CD4-positive, alpha-beta T cell treated with Interleukin-17A for 1 hour (primary cell): ENCODE results near the gene ERICH4.
"Not testable (repeated sequence)": the region's sequence is repeated elsewhere in the genome, so short reads cannot be mapped to it uniquely, and the experiment has no call there.

Experiments
- DNase-seq: peaks from one replicate; pipeline ENCODE4 v3.0.0-alpha.2; 2020

Gene ERICH4

DNA sequence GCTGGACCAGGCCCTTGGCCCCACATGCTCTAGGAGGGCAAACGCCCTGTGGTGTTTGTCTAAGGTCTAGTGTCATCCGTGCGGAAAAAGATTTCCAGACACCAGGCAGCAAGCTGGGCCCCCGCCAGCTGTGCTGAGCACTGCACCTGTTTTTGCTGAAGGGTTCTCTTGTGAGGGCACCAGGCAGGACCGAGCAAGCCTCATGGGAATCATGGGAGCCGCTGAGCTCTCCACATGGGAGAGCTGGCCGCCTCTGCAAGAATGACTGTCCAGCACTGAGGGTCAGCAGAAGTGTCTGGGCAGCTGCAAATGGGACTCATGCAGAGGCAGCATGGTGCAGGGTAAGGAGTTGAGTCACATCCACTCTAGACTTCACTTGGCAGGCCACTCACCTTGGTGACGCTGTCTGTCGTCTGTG, 27.8 kb upstream of the ERICH4 start:
- DNase-seq, result no peak

DNA sequence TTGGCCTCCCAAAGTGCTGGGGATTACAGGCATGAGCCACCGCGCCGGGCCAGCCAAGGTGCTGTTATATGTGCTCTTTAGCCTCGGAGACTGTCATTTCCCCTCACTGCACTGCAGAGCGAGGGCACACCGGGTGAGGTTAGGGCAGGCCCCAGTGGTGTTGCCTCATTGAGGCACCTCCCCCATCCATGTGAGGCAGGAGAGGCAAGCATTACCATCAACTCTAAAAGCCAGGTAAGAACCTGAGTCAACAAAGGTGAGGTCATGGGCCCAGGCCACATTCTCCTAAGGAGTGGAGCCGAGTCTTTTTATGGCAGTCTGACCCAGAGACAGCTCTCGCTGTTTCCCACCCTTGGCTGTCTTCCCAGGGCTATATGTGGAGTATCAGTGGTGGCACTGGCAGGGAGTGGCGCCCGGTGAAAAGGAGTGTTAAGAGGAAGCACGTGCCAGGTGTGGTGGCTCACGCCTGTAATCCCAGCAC, 26.7 kb upstream of the ERICH4 start:
- DNase-seq, result no peak

DNA sequence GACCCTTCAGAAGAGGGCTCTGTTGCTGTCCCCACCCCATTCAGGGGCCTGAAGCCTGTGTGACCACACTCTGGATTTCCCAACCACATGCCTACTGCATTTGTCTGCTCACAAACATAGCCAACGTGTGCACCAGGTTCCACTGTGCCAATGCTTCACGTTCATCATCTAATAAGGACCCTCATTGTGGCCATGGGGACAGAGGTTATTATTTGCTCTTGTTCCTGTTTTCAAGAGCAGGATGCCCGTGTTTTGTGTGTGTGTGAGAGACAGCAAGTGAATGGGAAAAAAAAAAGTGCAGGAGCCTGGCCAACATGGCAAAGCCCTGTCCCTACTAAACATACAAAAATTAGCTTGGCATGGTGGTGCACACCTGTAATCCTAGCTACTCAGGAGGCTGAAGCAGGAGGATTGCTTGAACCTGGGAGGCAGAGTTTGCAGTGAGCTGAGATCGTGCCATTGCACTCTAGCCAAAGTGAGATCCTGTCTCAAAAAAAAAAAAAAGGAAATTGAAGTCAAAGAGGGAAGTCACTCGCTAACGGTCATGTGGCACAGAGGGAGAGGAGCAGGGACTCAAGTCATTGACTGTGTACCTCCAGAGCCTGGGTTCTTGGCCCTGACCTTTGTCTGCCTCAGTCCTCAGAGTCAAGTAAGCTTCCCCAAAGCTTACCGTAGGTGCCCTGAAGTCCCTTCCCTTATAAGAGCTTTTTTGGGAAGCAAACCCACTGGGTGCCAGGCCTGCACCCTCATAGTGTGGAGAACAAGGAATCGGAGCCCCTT, 22.7 kb upstream of the ERICH4 start:
- no peak for DNase-seq

DNA sequence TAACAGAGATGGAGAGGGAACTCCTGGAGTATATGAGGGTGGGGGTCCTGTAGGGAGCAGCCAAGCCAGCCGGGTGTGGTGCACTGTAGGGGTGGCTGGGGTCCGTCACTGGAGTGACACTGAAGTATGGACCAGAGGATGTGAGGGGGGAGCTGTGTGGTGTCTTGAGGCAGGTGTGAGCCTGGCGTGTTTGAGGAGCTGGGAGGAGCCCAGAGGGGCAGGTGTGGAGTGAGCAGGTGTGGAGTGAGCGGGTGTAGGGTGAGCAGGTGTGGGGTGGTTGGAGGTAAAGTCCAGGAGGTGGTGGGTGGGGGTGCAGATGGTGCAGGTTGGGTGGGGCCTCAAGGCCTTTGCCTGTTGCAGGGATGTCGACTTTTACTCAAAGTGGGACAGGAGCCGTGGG, 21.6 kb upstream of the ERICH4 start:
- no peak for DNase-seq

DNA sequence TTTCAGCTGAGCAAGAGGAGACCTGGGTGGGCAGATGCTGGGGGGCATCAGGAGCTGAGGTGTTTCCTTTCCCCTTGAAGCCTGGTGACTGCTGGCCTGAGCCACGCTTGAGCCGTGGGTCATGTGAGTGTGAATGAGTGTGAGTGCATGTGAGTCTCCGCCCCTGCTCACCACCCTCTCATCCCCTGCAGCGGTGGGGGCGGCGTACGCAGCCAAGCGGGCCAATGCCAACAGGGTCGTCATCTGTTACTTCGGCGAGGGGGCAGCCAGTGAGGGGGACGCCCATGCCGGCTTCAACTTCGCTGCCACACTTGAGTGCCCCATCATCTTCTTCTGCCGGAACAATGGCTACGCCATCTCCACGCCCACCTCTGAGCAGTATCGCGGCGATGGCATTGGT, 21.0 kb upstream of the ERICH4 start:
- no peak for DNase-seq

DNA sequence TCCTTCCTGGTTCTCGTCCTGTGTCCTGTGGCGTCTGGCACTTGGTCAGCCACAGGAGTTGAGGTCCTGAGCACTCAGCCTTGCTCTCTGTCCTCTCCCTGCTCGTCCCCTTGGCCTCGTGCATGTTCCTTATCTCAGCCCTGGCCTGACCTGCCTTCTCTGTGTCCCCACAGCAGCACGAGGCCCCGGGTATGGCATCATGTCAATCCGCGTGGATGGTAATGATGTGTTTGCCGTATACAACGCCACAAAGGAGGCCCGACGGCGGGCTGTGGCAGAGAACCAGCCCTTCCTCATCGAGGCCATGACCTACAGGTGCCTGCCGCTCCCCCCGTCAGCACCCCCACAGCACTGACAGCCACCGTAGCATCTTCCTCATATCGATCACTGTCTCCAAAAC, 20.5 kb upstream of the ERICH4 start:
- DNase-seq, result no peak

DNA sequence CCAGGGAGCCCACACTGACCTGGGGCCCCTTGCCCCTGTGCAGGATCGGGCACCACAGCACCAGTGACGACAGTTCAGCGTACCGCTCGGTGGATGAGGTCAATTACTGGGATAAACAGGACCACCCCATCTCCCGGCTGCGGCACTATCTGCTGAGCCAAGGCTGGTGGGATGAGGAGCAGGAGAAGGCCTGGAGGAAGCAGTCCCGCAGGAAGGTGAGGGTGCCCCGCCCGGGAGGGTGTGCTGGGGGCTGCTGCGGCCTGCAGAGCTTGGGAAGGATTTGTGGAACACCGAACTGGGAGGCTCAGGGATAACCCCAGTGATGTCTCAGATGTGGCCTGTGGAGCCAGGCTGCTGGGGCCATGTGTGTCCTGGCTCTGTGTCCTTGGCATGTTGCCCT, 20.0 kb upstream of the ERICH4 start:
- DNase-seq, result no peak

DNA sequence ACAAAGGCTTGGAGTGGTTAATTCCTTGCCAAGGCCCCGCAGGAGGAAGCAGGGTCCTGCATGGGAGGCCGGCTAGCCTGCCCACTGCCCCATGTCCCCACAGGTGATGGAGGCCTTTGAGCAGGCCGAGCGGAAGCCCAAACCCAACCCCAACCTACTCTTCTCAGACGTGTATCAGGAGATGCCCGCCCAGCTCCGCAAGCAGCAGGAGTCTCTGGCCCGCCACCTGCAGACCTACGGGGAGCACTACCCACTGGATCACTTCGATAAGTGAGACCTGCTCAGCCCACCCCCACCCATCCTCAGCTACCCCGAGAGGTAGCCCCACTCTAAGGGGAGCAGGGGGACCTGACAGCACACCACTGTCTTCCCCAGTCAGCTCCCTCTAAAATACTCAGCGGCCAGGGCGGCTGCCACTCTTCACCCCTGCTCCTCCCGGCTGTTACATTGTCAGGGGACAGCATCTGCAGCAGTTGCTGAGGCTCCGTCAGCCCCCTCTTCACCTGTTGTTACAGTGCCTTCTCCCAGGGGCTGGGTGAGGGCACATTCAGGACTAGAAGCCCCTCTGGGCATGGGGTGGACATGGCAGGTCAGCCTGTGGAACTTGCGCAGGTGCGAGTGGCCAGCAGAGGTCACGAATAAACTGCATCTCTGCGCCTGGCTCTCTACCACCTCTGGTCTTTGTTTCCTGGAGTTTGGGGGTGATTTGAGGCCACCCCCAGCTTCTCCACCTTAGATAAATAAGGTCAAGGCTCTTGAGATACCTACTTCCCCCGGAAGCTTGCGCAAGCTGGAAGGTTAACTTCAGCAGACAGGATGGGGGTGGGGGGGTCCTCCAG, 18.4 kb upstream of the ERICH4 start:
- no peak for DNase-seq

DNA sequence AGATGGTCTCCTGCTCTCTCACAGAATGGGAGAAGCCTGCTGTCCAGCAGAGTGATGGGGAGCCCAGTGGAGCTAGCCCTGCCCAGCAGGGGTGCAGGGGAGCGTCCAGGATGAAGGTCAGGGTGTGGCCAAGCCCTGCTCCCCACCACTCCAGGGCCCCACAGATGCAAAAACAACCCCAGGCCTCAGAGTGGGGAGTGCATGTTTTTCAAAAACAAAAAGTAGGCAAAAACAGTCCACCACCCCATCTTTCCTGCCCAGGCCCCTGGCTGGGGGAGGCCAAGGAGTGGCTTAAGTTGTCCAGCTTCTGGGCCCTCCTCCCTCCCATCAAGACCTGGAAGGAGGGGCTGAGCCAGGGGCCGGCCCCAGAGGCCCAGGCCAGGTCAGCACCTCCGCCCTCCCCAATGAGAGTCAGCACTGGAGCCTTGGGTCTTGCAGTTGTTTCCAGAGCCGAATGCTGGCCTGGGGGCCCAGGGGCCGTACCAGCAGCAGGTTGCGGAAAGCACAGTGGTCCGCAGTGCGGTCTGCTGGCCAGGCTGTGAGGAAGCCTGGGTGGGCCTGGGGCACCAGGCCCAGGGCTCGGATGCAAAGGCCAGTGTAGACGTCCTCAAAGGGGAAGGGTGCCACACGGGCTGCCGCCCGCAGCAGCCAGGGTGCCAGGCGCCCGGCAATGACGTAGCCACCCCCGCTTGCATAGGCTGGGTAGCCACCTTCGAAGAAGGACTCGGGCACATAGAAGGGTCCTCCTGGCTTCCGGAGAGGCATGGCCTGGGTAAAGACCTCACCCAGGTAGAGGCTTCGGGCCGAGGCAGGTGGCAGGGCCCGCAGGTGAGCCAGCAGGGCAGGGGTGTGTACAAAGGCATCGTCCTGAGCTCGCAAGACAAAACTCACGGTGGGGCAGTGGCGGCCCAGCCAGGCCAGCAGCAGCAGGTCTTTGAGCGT, 17.5 kb upstream of the ERICH4 start:
- DNase-seq, result no peak

DNA sequence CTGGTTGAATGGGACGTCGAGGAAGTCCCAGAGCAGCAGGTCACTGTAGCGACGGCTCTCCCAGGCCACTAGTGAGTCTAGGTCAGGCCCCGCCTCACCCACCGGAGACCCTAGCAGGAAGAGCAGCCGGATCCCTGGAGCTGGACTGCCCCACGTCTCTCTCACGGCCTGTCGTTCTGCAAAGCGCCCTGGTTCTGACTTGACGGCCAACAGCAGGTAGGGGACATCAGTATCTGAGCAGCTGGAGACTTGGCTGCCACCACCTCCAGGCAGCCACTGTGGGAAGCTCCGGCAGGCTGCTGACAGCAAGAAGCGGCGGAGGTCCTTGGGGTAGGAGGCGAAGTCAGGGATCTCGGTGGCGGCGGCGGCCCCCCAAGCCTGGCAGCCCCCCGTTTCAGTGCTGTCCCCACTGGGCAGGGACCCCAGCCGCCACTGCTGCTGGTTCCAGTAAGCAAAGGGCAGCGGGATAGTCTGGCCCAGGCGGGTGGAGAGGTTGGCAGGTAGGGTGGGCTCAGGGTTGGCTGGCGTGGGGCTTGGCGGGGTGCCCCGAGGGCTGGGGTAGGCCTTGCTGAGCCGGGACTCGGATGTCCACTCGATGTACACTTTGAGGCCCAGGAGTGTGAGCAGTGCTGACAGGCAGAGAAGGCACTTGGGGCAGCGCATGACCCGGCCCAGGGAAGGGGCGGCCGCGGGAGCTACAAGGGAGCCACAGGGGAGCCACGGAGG, 16.7 kb upstream of the ERICH4 start:
- no peak for DNase-seq

DNA sequence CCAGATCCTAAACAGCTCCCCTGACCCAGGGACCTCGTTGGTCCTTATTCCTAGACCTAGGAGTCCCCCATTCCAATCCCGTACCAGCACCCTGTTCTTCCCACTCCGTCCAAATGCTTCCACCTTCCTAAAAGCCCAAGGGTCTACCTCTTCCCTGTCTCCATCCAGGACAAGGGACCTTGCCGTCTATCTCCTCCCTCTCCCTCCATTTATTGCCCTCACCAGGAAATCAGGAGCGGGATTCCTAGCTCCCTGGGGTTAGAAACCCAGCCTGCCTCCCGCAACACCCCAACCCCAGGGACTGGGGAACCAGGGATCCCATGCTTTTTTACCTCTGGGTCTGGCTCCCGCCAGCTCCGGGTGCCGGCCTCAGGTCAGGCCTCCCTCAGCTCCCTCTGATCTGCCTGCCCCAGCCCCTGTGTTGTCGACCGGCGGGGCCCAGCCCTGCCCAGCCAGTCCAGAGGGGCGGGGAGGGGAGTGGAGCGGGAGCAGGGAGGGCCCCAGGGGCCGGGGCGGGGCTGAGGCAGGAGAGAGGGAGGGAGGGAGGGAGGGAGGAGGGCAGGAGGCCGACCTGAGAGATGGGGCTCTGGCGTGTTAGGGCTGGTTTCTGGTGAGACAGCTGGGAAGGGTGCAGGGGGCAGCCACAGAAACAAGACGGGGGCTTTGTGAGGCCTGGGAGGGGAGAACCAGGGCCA, 15.9 kb upstream of the ERICH4 start, which contains the start of gene B3GNT8:
TSS of gene B3GNT8 (minus strand) at position 423 of the 695 bp plus-strand sequence. CDS start 596 bp downstream, outside the sequence.
- peak; percentile 45 for DNase-seq

DNA sequence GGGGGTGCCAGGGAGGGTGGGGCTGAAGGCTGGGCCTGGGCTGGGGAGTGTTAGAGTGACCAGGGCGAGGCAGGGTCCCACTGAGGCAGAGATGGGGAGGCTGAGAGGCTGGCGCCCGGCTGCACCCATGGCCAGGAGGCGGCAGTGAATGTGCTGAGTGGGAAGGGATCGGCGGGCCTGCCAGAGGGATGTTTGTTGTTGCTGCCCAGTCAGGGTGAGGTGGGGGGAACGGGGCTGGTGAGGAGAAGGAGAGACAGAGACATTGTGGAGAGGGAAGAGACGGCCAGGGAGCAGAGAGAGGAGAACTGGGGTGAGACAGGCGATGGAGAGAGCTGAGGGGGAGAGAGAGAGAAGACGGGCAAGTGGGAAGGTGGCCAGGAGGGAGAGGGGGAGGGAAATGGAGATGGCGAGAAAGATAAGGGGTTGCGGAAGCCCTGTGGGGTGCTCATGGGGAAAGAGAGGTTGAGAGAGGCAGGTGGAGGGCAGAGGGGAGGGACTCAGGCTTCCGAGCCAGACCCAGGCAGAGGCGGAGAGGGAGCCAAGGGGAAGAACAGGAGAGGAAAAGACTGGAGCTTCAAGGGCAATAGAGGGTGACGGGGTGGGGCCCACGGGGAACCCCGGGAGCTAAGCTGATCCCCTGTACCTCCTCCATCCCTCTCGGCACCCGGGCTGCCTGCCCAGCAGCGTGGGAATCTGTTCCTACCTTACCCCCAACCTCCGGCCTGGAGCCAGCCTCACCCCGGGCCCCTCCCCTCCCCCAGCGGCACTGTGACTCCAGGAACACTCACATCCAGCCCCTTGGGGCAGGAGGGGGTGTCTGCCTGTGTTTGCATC, 15.1 kb upstream of the ERICH4 start:
- DNase-seq, result peak; percentile 75

DNA sequence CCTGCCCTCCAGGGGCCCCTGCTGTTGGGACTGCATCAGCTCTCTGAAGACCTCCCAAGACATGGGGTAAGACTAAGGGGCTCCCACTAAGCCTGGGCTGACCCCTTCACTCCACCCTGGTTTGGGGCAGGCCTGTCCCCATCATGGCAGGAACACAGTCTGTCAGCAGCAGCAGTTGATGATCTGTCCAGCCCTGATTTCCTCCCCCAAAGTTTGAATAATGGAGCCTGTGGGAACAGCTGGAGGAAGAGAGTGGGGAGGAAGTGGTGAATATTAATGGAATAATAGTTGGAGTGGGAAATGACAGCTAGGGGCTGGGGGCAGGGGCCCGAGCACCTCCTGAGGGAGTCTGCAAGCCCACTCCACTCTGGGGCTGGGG, 14.5 kb upstream of the ERICH4 start:
- no peak for DNase-seq

DNA sequence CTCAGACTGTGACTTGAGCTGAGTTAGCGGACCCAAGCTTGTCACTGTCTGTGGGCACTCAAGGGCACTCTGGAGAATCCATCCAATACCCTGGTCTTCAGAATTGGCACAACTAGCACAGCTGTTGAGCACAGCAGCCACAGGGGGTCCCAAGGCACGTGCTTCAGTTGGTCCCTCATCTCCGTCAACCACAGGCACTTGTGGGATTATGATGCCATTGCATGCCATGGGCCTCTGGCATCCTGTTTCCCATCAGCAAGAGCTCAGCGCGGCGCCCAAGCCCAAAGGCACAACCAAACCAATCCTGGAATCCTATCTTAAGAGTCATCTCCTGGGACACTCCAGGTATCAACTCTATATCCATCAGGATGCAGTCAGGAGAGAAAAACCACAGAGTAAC, 12.0 kb upstream of the ERICH4 start:
- no peak for DNase-seq

DNA sequence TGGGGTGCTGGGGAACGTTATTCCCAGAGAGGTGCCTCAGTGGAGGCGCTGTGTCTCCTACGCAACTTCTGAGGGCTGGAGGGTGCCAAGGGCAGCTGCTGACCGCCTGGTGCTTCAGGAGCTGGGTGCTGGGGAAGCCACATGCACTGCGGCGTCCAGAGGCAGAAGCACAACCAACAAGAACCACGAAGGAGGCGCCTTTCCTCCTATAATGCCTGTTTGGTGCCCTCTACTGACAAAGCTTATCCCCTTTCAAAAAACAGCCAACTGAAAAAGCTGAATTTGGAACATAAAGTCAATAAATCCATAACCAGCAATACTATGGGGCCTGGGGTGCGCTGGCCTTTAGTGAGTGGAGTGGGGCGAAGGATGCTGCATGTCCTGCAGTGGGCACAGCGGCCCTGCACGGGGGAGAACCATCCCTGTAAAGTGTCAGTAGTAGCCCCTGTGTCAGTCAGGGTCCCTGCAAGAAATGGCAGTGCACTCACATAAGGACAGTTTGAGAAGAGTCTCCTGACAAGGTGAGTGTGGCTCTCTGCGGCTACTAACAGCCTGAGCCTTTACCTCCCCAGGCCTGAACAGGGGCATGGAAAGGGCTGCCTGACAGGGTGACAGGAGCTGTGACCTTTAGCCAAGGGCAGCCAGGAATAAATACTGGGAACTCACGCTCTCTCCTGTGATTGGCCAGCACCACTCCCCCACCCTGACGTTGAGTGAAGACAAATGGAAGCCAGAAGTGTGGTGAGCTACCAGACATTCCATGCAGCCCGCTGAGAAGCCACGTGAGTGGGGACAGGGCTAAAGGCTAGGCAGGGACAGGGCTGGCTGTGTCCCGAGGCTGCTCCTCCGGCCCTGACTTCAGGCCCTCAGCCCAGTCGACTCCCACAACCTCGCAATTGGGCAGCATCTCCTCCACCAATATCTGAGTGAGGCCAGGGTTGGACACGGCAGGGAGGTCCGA, 11.2 kb upstream of the ERICH4 start:
- DNase-seq, result peak; percentile 37

DNA sequence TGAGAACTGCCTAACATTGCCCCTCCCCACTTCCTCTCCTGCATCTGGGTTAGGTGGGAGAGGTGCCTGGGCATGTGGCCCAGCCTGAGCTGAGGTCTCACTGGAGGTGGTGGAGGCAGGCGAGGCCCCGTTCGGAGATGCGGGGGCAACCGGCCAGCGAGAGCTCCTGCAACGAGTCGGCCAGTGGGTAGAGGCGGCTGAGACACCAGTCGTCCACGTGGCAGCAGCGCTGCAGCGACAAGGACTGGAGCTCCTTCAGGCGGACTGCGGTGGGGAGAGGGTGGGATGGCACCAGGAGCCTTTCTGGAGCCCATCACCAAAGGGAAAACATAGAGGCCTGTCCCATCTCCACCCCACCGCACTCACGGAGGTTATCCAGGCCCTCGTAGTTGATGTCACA, 9.8 kb upstream of the ERICH4 start:
- DNase-seq, result no peak

DNA sequence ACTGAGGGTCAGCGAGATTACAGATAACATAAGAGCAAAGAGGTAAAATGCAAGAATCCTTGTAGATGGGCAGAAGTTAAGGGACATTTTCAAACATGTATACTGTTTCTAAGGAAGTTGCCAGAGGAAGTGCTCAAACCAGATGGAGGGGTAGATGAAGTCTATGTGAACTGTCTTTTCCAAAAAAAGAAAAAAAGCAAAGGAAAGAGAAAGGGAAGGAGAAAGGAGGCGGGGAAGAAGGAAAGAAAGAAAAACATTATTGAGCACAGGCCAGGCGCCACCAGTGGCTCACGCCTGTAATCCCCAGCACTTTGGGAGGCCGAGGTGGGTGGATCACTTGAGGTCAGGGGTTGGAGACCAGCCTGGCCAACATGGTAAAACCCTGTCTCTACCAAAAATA, 8.5 kb upstream of the ERICH4 start:
- no peak for DNase-seq

DNA sequence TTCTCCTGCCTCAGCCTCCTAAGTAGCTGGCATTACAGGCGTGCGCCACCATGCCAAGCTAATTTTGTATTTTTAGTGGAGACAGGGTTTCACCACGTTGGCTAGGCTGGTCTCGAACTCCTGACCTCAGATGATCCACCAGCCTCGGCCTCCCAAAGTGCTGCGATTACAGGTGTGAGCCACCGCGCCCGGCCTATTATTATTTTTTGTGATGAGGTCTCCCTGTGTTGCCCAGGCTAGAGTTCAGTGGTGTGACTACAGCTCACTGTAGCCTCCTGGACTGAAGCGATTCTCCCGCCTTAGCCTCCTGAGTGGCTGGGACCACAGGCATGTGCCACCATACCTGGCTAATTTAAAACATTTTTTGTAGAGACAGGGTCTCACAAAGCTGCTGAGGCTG, 7.6 kb upstream of the ERICH4 start:
- not testable (repeated sequence) for DNase-seq

DNA sequence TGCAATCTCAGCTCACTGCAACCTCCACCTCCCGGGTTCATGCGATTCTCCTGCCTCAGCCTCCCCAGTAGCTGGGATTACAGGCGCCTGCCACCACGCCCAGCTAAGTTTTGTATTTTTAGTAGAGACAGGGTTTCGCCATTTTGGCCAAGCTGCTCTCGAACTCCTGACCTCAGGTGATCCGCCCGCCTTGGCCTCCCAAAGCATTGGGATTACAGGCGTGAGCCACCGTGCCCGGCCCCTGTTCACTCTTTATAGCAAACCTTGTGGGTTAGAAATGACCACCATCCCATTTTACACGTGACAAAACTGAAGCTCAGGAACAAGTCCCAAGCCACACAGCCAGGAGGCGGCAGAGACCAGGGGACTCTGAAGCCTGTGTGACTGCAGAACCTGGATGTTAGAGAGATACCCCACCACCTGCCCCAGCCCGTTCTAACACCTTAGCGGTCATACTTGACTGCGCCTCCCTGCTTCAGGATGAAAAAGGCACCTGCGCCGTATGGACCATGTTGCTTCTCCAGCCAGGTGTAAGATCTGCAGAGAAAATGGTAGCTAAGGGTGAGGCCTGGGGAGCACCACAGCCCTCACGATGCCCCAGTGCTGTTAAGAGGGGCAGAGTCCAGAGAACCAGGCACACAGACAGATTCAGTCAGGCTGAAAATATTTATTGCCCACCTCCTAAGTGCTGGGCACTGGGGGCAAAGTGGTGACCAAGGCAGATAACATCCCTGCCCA, 6.9 kb upstream of the ERICH4 start:
- DNase-seq, result no peak
